ENCODE data around the gene EIF4EBP3.
"Not testable (repeated sequence)": the region's sequence is repeated elsewhere in the genome, so short reads cannot be mapped to it uniquely, and the experiment has no call there.

Gene EIF4EBP3

DNA sequence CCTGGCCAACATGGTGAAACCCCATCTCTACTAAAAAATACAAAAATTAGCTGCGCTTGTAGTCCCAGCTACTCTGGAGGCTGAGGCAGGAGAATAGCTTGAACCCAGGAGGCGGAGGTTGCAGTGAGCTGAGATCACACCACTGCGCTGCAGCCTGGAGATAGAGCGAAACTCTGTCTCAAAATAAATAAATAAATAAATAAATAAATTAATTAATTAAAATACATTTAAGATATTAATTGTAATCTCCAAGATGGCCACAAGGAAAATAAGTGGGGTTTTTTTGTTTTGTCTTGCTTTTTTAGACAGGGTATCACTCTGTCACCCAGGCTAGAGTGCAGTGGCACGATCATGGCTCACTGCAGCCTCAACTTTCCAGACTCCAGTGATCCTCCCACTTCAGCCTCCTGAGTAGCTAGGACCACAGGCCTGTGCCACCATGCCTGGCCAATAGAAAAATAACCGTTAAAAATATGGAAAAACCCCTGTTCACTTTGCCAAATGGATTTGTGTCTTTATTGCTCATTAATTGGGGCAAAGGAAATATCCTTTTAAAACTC lies 31.8 kb downstream of the EIF4EBP3 start:
- not testable (repeated sequence) for DNase-seq

DNA sequence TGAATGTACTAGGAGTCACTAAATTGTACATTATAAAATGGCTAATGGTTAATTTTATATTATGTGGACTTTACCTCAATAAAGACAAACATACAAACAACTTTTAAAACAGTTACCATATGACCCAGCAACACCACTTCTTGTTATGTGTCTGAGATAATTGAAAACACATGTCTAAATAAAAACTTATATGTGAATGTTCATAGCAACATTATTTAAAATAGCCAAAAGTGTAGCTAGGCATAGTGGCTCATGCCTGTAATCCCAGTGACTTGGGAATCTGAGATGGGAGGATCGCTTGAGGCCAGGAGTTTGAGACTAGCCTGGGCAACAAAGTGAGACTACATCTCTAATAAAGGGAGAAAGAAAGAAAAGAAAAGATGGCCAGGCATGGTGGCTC lies 40.0 kb downstream of the EIF4EBP3 start:
- no peak for DNase-seq

DNA sequence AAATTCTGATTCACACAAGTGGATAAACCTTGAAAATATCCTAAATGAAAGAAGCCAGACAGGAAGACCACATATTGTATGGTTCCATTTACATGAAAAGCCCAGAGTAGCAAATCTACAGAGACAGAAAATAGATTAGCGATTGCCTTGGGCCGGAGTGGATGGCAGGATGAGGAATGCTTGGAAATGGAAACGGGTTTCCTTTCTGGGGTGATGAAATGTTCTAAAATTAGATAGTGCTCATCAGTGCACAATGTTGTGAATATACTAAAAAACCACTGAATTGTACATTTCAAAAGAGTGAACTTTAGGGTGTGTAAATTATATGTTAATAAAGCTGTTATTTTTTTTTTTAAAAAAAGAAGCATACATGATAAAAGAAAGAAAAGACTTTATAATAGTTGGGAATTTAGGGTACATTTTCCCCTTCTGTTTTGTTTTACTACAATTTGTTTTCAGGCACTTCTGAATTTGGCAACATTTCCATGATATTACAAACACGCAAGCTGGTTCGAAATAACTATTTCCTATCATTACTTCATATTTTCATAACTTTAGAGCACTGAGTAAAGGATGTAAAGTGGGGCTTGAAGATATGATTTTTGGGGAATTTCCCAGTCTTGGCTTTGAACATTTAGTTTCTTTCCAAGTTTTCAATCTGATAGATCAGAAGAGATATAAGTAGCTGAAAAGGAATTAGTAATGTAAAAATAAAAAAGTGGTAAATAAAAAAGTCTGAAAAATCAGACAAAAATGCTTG lies 41.0 kb downstream of the EIF4EBP3 start:
- DNase-seq = no peak

DNA sequence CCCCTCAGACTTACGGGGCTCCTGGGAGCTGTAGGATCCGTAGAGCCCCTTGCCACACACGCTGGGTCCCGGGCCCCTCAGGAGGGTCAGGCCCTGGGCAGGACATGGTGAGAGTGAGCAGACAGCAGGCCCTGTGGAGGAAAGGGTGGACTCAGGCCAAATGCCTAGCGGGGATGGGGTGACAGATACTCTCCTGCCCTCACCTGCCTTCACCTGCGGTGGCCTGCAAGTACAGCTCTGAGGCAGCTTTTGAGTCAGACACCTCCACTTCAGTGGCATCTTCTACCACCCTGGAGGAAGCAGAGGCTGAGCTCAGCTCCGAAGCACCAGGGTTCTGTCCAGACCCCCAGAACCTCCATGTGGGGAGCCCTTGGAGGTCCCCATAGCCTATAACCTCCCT lies 43.4 kb downstream of the EIF4EBP3 start:
- no peak for DNase-seq

DNA sequence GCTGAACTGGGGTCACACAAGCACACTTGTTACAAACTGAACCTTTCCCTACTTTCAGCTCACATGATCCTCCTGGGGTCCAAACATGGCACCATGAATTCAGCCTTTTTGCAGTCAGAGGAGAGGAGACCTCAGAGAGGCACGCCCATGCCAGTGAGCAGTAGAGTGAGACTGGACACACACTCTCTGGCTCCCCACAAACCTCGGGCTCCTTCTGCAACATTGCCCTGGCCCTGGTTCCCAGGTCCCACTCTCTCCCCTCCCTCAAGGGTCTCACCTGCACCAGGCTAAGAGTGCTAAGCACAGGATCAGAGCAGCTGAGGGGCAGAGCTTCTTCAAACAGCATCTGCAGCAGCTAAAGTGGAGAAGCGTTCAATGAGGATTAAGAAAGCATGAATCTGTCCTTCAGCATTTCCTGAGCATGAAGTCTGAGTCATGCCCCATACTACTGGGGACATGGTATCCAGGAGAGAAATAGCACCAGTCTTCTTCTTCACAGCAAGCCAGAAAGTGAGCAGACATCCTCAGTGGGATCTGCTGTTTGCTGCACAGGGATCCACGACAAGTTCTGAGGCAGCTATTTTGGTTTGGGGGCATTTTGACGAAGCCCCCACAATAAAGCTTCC lies 44.4 kb downstream of the EIF4EBP3 start:
- DNase-seq = no peak

DNA sequence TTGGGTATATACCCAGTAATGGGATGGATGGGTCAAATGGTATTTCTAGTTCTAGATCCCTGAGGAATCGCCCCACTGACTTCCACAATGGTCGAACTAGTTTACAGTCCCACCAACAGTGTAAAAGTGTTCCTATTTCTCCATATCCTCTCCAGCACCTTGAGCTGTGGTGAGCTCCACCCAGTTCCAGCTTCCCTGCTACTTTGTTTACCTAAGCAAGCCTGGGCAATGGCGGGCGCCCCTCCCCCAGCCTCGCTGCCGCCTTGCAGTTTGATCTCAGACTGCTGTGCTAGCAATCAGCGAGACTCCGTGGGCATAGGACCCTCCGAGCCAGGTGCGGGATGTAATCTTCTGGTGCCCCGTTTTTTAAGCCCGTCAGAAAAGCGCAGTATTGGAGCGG lies 45.6 kb downstream of the EIF4EBP3 start:
- DNase-seq = not testable (repeated sequence)

DNA sequence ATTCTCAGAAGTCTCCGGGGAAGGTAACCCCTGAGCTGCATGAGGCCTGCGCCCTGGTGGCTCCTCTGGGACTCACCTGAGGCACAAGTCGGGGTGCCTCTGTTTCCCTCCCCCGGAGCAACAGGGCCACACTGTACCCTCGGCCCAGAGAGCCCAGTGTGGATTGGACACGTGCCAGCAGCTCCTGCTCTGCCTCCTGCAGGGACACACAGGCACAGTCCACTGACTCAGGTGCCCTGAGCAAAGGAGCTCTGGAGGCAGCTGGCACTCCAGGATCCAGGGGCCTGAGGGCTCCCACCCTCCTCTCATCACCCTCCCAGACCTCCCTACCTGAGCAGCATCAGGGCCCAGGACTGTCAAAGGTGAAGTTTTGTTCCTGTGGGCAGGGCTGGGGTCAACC lies 46.7 kb downstream of the EIF4EBP3 start:
- no peak for DNase-seq

DNA sequence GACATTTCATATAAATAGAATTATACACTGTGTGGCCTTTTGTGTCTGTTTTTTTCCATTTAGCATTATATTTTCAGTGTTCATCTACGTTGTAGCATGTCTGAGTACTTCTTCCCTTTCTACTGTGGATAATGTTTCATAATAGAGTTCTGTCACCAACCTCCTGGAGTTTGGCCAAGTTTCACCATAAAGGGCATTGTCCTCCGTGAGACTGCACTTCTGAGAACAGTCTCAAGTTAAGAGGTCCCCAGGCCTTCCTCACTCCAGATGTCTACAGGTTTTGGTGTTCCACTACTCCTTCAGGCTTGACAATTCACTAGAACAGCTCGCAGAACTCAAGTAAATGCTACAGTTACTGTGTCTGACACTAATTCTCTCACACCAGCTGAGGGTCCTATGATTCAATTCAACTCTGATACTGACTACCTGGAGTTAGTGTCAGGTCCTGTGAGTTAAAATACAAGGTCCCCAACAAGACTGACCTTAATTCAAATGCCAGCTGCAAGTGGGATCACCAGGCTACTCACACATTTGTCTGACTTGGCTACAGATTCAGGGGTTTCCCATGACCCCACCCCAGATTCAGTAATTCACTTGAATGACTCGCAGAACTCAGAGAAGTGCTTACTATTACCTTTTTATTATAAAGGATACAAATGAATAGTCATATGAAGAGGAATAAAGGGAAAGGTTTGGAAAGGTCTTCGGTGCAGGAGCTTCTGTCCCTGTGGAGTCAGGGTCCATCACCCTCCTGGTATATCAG lies 48.3 kb downstream of the EIF4EBP3 start:
- peak; percentile 85 for DNase-seq

DNA sequence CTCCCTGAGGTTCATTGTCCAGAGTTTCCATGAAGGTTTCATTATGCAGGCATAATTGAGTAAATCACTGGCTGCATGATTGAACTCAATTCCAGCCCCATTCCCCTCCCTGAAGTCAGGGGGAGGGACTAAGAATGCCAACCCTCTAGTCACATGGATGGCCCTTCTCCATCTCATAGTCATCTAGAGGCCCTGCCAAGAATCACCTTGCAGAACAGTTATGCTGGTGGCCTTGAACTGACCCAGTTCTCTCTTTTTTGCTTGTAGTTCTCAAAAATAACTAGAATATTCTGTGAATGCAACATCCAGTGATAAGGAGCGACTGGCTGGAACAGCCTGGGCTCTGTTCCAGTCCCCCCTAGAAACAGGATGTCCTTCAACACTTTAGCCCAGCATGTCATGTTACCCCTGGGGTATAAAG lies 48.9 kb downstream of the EIF4EBP3 start:
- DNase-seq = no peak

DNA sequence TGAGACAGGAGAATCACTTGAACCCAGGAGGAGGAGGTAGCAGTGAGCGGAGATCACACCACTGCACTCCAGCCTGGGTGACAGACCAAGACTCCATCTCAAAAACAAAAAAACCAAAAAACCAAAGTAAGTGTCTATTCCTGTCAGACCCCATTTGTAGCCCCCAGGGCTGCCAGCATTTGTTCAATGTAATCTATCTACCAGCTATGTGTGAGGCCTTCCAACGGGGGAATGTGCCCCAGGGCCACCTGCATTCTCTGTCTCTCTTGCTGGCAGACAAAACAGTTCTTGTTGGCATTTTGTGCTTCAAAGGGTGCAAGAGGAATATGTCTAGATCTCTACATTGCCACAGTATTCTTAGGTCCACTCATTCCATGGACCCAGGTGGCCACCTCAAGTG lies 51.4 kb downstream of the EIF4EBP3 start:
- DNase-seq = no peak
